K562 (cell line): ENCODE data around the gene ELOVL5. TPM values are rescaled to one million over a fixed set of nuclear protein-coding genes. Genes with fewer than 3 reads are reported as not detected.

Experiments used
- CEBPB ChIP-seq: fragments of 450-650 bp; IDR thresholded peaks from 2 replicates; pipeline ENCODE4 v1.6.1; 2016; ENCODE audit warnings: missing genetic modification characterization, missing compliant biosample characterization
- IRF2 ChIP-seq: sonication (generic); formaldehyde crosslinking; IDR thresholded peaks from 2 replicates; pipeline ENCODE4 v1.8.1; 2022; ENCODE audit warnings: mild to moderate bottlenecking, missing genetic modification reagents
- JUND ChIP-seq, 2 experiments: IDR thresholded peaks; 2 replicates in 1 of 2; 3 replicates in 1 of 2; pipeline ENCODE4 v1.6.1; 2011; ENCODE audit warnings: borderline replicate concordance in 2 of 2, low read depth in 2 of 2, low read length in 2 of 2, improper control_type of control experiment in 1 of 2, missing biosample characterization in 1 of 2, missing genetic modification characterization in 1 of 2, missing genetic modification reagents in 1 of 2
- KDM2B ChIP-seq: fragments of 250-450 bp; sonication (Bioruptor Pico); IDR thresholded peaks from 2 replicates; pipeline ENCODE4 v1.8.0; 2021; ENCODE audit warnings: mild to moderate bottlenecking, moderate library complexity
- NEUROD1 ChIP-seq: fragments of 150-350 bp; IDR thresholded peaks from 2 replicates; pipeline ENCODE4 v1.6.1; 2014; ENCODE audit warnings: borderline replicate concordance, low read length, low read depth; ENCODE audit not compliant: partially characterized antibody
- NFATC3 ChIP-seq: fragments of 450-650 bp; IDR thresholded peaks from 2 replicates; pipeline ENCODE4 v1.6.1; 2017; ENCODE audit warnings: mild to moderate bottlenecking
- SUPT5H ChIP-seq: fragments of 450-650 bp; IDR thresholded peaks from 2 replicates; pipeline ENCODE4 v1.6.1; 2016
- TAF1 ChIP-seq: IDR thresholded peaks from 2 replicates; pipeline ENCODE4 v1.6.1; 2011; ENCODE audit warnings: mild to moderate bottlenecking, low read length, moderate library complexity; ENCODE audit not compliant: insufficient read depth, control insufficient read depth, severe bottlenecking; ENCODE audit errors: extremely low read depth
- U2AF2 ChIP-seq: fragments of 200-400 bp; formaldehyde crosslinking; optimal IDR thresholded peaks from 2 replicates; pipeline ENCODE3; 2017; ENCODE audit warnings: low read depth, mild to moderate bottlenecking, low read length
- ZBTB17 ChIP-seq: fragments of 450-650 bp; formaldehyde crosslinking; IDR thresholded peaks from 2 replicates; pipeline ENCODE4 v1.4.0; 2020; ENCODE audit warnings: mild to moderate bottlenecking
- ZFX ChIP-seq: sonication (generic); formaldehyde crosslinking; IDR thresholded peaks from 2 replicates; pipeline ENCODE4 v1.8.0; 2022; ENCODE audit warnings: mild to moderate bottlenecking, missing genetic modification reagents, moderate library complexity
- ZNF174 ChIP-seq: fragments of 250-450 bp; sonication (Bioruptor Pico); IDR thresholded peaks from 2 replicates; pipeline ENCODE4 v1.4.0; 2020; ENCODE audit warnings: mild to moderate bottlenecking
- ZNF212 ChIP-seq: fragments of 450-650 bp; formaldehyde crosslinking; IDR thresholded peaks from 2 replicates; pipeline ENCODE4 v1.4.0; 2020; ENCODE audit warnings: mild to moderate bottlenecking
- polyA plus RNA-seq, 8 experiments: library from polyadenylated mRNA; depleted of rRNA in 4 of 8; stranded (reverse) in 5 of 8; unstranded in 3 of 8; fragments of >200 nt; fragmentation: Nextera tagmentation in 2 of 8; fragmentation: Illumina TruSeq in 1 of 8; extraction: Ambion mirVana in 2 of 8; extraction: Trizol in 1 of 8; gene quantifications; 2 replicates each; pipeline versions ENCODE4 v1.2.1 to v1.2.3, GENCODE V29; 2011 to 2014; ENCODE audit warnings: inconsistent platforms in 1 of 8, missing spikeins in 1 of 8
- total RNA-seq, 7 experiments: library from RNA; depleted of rRNA in 6 of 7; stranded (reverse); fragments of >200 nt in 6 of 7; fragmentation: Illumina TruSeq in 2 of 7; extraction: Trizol in 2 of 7; gene quantifications; 2 replicates each; pipeline versions ENCODE4 v1.2.1 to v1.2.3, GENCODE V29; 2011 to 2021; ENCODE audit warnings: low replicate concordance in 1 of 7
- TF ChIP-seq, protein P1 (sequence below): sonication (generic); formaldehyde crosslinking; IDR thresholded peaks from 2 replicates; pipeline ENCODE4 v1.8.1; 2023; ENCODE audit warnings: missing genetic modification reagents, mild to moderate bottlenecking, borderline replicate concordance
- TF ChIP-seq, protein P2 (sequence below): IDR thresholded peaks from 3 replicates; pipeline ENCODE4 v1.6.1; 2011; ENCODE audit warnings: borderline replicate concordance, mild to moderate bottlenecking, moderate library complexity; ENCODE audit not compliant: insufficient read length; ENCODE audit errors: extremely low read depth

Gene ELOVL5
- total and polyA plus RNA-seq, 9 of the 15 experiments (the other 6 are each of a cell fraction or from before 2014, with no cell fraction given), result 70.6 to 245 (median 132) TPM

DNA sequence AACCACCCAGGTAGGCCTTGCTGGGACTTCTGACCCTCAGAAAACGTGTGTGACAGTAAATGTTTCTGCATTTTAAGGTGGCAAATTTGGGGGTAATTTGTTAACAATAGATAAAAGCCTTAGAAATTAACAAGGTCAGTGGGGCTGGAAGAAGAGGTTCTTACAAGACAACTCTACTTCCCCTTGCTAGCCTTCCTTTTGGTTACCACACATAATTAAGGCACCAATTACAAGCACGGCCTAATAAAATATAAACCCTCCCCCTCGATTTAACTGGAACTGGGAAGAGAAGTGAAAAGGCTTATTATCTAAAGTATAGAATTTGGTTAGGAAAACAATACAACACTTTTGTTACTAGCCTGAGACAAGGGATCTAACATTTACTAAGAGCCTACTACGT, 38.8 kb downstream of the ELOVL5 start (continued):
- TF ChIP-seq, protein P1, sequence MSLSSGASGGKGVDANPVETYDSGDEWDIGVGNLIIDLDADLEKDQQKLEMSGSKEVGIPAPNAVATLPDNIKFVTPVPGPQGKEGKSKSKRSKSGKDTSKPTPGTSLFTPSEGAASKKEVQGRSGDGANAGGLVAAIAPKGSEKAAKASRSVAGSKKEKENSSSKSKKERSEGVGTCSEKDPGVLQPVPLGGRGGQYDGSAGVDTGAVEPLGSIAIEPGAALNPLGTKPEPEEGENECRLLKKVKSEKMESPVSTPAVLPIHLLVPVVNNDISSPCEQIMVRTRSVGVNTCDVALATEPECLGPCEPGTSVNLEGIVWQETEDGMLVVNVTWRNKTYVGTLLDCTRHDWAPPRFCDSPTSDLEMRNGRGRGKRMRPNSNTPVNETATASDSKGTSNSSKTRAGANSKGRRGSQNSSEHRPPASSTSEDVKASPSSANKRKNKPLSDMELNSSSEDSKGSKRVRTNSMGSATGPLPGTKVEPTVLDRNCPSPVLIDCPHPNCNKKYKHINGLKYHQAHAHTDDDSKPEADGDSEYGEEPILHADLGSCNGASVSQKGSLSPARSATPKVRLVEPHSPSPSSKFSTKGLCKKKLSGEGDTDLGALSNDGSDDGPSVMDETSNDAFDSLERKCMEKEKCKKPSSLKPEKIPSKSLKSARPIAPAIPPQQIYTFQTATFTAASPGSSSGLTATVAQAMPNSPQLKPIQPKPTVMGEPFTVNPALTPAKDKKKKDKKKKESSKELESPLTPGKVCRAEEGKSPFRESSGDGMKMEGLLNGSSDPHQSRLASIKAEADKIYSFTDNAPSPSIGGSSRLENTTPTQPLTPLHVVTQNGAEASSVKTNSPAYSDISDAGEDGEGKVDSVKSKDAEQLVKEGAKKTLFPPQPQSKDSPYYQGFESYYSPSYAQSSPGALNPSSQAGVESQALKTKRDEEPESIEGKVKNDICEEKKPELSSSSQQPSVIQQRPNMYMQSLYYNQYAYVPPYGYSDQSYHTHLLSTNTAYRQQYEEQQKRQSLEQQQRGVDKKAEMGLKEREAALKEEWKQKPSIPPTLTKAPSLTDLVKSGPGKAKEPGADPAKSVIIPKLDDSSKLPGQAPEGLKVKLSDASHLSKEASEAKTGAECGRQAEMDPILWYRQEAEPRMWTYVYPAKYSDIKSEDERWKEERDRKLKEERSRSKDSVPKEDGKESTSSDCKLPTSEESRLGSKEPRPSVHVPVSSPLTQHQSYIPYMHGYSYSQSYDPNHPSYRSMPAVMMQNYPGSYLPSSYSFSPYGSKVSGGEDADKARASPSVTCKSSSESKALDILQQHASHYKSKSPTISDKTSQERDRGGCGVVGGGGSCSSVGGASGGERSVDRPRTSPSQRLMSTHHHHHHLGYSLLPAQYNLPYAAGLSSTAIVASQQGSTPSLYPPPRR (CRISPR knock-in tag), result no peak
- TF ChIP-seq ZNF212 (CRISPR knock-in tag) (no peak), SUPT5H (no peak), ZBTB17 (CRISPR knock-in tag) (0 out of 2 replicates have a peak, but pooled peaks have one; percentile 11), TAF1 (no peak), CEBPB (tag) (no peak), ZFX (CRISPR knock-in tag) (peak; percentile 40; the same call in 1 of the 2 replicates), IRF2 (no peak), KDM2B (CRISPR knock-in tag) (no peak), ZNF174 (CRISPR knock-in tag) (no peak), NFATC3 (no peak), JUND (IDR thresholded peaks at IDR 0.05; ENCODE audit: borderline replicate concordance, low read depth, low read length) (0 out of 2 replicates have a peak, but pooled peaks have one; percentile 1), JUND (tag; IDR thresholded peaks at IDR 0.05; ENCODE audit: borderline replicate concordance, low read depth, low read length) (no peak), NEUROD1 (no peak), U2AF2 (no peak)
- TF ChIP-seq, protein P2, sequence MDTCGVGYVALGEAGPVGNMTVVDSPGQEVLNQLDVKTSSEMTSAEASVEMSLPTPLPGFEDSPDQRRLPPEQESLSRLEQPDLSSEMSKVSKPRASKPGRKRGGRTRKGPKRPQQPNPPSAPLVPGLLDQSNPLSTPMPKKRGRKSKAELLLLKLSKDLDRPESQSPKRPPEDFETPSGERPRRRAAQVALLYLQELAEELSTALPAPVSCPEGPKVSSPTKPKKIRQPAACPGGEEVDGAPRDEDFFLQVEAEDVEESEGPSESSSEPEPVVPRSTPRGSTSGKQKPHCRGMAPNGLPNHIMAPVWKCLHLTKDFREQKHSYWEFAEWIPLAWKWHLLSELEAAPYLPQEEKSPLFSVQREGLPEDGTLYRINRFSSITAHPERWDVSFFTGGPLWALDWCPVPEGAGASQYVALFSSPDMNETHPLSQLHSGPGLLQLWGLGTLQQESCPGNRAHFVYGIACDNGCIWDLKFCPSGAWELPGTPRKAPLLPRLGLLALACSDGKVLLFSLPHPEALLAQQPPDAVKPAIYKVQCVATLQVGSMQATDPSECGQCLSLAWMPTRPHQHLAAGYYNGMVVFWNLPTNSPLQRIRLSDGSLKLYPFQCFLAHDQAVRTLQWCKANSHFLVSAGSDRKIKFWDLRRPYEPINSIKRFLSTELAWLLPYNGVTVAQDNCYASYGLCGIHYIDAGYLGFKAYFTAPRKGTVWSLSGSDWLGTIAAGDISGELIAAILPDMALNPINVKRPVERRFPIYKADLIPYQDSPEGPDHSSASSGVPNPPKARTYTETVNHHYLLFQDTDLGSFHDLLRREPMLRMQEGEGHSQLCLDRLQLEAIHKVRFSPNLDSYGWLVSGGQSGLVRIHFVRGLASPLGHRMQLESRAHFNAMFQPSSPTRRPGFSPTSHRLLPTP, result no peak
